Activated effector memory CD4-positive, alpha-beta T cell treated with anti-CD3 and anti-CD28 coated beads, Interleukin-2, amount 50 U/mL, for 16 hours (primary cell): ENCODE data around the gene TLCD3B.
"Not testable (repeated sequence)": the region's sequence is repeated elsewhere in the genome, so short reads cannot be mapped to it uniquely, and the experiment has no call there.

ENCODE experiments used
- DNase-seq: peaks from one replicate; pipeline ENCODE4 v3.0.0-alpha.2; 2020

TLCD3B gene

DNA sequence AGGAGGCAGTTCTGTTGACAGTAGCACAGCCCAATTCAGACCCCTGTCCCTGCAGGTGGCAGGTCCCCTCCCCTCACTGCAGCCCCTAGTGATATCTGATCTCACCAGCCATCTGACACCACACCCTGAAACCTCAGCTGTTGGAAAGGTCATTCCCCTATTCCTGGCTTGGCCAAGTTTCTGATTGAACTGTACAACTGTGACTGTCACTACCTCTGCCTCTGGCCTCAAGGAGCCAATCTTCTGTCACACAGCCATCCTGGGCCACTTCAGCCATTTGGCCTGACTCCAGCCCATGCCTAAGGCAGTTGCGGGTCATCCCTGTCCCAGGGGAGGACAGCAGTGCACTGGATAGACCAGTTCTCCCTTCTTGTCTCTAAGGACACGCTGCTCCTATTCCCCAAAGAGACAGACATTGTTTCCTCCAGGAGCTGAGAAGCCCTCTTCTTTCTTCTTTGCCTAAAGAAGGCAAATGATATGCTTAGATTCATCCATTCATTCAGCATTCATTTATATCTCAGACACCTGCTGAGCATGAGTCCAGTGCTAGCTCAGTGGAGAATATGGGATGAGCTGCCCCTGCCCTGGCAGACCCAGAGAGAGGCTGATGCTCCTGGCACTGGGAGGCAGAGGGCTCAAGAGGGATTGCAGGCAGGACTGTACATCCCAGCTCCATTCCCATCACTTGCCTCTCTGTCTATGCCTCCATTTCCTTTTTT lies 29.9 kb upstream of the TLCD3B start:
- no peak for DNase-seq

DNA sequence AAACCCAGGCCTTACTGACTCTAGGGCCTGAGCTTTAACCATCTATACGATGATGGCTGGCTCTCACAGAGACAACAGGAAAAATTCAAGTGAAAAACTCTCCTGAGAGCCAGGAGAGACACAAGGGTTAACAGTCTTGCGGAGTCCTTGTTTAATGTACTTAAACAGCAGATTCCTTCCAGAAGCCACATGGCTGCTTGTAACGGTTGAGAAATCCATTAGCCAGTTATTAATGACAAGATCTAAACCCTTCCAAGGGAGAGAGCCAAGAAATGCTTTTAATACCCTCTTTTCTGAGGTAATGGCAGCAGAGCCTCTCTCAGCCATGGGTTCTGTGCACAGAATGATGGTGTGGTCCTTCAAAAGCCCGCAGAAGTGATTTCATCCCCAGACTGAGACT lies 29.3 kb upstream of the TLCD3B start:
- DNase-seq, result no peak

- DNase-seq, result peak; percentile 81
Observed at GRCh38 chr16:30054959-30055553, 24.0 kb upstream of the TLCD3B start.

GRCh38 chr16:30054451-30054850 lies 23.4 kb upstream of the TLCD3B start:
- DNase-seq, result no peak

DNA sequence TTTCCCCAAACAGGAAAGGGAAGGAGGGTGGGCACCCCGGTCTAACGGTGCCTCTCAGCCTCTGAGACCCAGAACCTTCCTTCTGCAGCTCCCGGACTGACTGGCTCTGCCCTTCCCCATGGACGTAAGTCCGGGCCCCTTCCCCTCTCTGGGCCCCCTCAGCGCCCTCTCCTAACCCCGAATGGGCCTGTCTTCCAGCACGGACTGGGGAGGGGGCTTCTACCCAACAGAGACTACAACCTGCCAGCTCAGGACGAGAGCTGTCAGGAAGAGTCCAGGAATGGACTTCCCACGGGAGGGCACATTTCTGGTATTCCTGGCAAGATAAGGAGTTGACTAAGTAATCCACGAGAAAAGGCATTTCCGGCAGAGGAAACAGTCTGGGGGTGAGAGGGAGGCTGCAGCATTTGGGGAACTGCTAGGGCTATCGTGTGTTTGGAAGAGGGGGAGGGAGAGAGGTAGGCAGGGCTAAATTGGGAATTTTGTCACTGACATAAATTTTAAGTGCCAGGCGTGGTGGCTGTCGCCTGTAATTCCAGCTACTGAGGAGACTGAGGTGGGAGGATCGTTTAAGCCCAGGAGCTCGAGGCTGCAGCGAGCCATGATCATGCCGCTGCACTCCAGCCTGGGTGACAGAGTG lies 22.4 kb upstream of the TLCD3B start:
- DNase-seq, result no peak

DNA sequence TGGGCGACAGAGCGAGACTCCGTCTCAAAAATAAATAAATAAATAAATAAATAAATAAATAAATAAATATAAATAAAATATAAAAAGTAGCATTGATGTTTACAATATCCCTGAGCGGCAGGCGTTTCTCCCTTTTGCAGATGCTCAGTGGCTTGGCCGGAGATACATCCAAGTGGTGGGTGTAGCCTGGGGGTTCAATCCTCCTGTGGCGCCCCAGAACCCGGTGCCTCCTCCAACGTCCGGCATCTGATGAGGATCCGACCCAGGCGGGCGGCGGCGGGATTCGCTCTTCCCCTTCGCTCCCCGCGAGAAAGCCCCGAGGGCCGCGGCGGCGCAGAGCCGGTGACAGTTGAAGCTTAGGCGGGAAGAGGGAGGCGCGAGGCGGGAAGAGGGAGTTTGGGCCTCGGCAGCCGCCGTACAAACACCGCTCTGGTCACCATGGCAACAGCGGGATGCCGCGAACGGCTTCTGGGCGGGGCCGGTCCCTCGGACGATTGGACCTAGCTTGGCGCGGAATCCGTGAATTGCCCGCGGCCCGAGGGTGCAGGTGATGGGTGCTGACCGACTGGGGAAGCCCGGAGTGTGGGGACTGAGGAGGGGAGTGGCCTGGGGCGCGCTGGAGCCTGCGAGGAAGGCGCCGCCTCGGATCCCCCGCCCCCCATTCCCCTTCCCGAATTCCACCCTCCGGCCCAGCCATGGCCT lies 21.8 kb upstream of the TLCD3B start:
- DNase-seq, result peak; percentile 96

DNA sequence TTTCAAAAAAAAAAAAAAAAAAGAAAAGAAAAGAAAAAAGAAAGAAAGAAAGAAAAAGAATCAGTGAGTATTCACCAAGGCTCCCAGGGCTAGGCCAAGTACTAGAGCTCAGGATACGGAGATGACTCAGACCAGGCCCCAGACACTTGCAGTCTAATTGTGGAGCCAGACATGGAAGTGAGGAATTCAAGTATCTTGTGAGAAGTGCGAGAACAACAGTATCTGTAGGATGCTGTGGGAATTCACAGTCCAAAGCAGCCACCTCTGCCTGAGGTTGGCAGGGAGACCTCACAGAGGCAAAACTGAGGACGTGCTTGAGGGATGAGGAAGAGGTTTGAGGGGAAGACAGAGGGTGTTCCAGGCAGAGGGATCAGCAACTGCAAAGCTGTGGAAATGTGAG lies 20.4 kb upstream of the TLCD3B start:
- DNase-seq, result no peak

GRCh38 chr16:30049871-30050270 lies 18.8 kb upstream of the TLCD3B start:
- no peak for DNase-seq

- DNase-seq, result no peak
Observed at GRCh38 chr16:30046588-30046987, 15.5 kb upstream of the TLCD3B start.

GRCh38 chr16:30046178-30046577 lies 15.1 kb upstream of the TLCD3B start:
- DNase-seq, result no peak

DNA sequence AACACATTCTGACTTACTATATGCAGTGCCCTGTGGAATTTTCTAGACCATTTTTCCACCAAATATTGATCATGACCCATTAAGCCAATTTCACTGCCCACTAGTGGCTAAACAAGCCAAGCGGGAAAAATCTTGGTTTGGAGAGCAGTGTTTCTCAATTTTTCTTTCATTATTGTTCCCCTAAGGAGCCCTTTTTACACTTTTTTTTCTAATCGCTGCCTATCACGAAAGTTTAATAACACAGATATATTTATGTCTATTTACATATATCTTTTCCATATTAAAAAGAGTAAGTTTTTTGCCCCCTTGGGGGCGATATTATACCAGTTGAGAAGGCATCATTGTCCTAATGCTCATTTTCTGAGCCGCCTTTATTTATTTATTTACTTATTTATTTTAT lies 10.8 kb upstream of the TLCD3B start:
- DNase-seq, result no peak

DNA sequence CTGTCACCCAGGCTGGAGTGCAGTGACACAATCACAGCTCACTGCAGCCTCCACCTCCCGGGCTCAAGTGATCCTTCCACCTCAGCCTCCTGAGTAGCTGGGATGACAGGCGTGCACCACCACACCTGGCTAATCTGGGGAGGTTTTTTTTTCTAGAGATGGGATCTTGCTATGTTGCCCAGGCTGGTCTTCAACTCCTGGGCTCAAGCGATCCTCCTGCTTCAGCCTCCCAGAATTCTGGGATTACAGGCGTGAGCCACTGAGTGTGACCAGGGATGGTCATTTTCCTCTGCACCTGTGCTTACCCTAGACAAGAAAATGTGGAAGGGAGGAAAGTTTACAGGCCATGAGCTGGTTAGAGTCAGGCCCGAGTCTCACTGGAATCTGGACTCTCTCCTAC lies 9.6 kb upstream of the TLCD3B start:
- DNase-seq, result not testable (repeated sequence)

DNA sequence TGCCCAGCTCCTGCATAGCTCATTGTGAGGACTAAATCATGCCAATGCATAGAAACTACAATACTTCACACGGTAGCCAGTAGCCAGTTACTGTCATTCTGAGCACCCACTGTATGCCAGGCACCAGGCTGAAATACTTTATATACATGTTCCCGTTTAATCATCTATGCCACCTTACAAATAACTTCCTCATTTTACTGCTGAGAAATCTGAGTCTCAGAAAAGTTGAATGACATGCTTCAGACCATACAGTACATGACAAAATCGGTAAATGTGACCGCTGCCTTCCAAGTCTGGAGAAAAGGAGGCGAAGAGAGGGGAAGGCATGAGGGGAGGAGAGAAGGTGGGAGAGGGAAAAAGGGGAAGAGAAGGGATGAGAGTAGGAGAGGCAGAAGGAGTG lies 9.2 kb upstream of the TLCD3B start:
- no peak for DNase-seq

DNA sequence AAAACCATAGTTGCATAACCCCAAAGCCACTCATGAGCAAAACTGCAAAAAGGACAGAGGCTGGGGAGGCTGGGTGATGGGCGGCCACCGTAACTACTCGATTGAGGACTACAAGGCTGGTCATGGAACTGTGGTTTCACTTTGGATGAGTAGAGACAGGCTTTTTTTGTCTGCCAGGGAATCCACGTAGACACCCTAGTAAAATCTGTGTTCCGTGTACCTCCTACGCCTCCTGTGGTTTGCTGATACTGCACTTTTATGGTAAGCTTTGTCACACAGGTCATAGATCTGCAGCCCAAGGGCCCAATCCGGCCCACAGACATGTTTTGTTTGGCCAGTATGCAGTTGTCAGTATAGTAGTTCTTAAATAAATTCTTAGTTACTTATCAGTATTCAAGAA lies 2.2 kb upstream of the TLCD3B start:
- no peak for DNase-seq

DNA sequence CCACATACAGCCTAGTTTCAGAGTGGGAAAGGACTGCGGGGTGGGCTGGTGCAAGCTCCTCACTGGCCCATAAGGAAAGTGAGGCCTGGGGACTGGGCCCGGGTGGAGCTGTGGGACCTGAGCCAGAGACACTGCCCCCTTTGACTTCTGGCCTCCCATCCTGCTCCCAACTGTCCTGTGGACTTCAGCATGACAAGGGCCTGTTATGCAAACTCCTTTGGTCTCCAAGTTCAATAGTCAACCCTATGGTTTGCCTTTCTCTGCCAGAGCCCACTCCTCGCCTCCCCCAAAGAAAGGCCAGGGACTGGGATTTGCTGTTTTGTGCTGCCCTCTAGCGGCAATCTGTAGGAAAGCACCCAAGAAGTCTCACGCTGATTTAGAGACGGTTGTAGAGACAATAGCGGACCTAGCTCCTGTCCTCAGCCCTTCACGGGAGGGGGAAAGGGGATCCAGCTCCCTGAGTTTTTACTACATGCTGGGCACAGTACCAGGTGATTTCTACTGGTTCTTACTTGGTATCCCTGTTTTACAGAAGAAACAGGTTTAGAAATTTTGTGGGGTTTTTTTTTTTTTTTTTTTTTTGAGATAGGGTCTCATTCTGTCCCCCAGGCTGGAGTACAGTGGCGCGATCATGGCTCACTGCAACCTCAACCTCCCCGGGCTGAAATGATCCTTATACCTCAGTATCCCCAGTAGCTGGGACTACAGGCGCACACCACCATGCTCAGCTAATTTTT lies 1.2 kb upstream of the TLCD3B start:
- DNase-seq, result peak; percentile 84

GRCh38 chr16:30031477-30031918 lies 427 bp upstream of the TLCD3B start:
- DNase-seq, result no peak

GRCh38 chr16:30030011-30030685 lies 923 bp downstream of the TLCD3B start:
- DNase-seq, result no peak

GRCh38 chr16:30028438-30029076 lies 2.5 kb downstream of the TLCD3B start:
- DNase-seq, result no peak

DNA sequence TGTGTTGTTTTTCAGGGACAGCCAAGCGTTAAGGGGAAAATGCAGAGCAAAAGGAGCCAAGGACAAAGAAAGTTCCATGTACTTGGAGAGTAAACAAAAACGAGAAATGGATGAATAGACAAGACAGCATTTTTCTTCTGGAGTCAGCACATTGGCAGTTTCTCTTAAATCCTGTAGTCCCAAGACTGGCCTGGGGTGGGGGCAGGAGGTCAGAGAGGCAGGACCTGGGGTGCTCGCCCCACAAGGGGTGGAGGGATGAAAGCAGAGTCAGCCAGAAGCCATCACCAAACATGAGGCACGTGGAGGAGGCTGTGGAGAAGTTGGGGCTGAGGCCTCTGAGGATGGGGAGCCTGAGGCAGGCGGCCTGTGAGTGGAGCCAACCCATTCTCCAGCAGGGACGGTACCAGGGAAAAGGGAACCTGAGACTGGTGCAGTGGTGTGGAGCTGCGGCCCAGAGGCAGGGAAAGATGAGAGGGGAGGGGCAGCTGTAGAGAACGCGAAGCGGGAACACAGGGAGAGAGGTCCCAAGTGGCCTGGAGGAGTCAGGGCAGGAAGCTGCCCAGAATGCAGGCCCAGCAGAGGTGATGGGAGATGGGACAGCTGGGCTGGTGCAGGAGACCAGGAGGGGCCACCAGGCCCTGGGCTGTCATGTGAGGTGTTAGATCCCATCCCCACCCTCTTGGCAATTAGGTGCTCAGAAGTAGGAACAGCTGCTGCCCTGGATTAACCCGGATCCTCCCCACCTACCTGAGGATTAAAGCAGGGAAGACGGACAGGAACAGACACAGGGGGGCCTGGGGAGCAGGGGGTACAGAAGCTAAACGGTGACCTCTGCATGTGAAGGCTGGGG lies 3.3 kb downstream of the TLCD3B start:
- DNase-seq, result no peak

GRCh38 chr16:30026449-30026848 lies 4.6 kb downstream of the TLCD3B start:
- DNase-seq, result no peak

DNA sequence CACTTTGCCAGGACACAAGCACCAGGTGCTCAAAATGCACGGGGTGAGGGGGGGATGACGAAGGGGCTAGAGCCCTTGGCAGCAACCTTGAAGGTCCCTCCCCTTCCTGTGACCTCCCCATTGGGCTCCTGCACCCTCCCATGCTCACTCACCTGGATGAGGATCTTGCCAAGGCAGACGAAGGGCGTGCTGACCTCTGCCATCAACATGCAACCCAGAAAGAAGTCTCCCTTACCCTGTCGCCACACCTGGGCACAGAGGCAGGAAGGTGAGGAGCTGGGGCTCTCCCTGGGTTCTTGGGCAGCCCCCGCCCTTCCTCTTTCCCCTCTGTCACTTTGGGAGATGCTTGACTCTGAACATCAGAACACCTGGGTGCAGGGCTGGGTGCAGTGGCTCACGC lies 5.5 kb downstream of the TLCD3B start:
- no peak for DNase-seq
